DND-41 (cell line): ENCODE results near the gene RAB20.

Experiments used
- ATAC-seq: fragments of 200-7000 bp; cut with Tn5 transposase; 3 replicates; pipeline ENCODE4 v1.9.1; 2021; ENCODE audit warnings: low read depth; ENCODE audit not compliant: insufficient read depth
- DNase-seq: peaks from one replicate; pipeline ENCODE4 v3.0.0-alpha.2; 2020
- H2AFZ ChIP-seq: 2 replicates; pipeline ENCODE4 v1.6.0; 2012; ENCODE audit warnings: low read depth, low read length
- H3K27ac ChIP-seq: 2 replicates; pipeline ENCODE4 v1.5.1; 2012; ENCODE audit warnings: low read length, inconsistent platforms
- H3K27me3 ChIP-seq: fragments of 200-600 bp; sonication (generic); 2 replicates; pipeline ENCODE4 v1.6.0; 2012; ENCODE audit warnings: low read length, mild to moderate bottlenecking, inconsistent platforms; ENCODE audit not compliant: insufficient read depth, poor library complexity
- H3K36me3 ChIP-seq: 2 replicates; pipeline ENCODE4 v1.5.1; 2012; ENCODE audit warnings: low read length, inconsistent platforms; ENCODE audit not compliant: insufficient read depth
- H3K4me1 ChIP-seq: 2 replicates; pipeline ENCODE4 v1.5.1; 2012; ENCODE audit warnings: mild to moderate bottlenecking, low read length; ENCODE audit not compliant: insufficient read depth
- H3K4me2 ChIP-seq: 2 replicates; pipeline ENCODE4 v1.6.0; 2012; ENCODE audit warnings: mild to moderate bottlenecking, moderate library complexity, low read length, inconsistent platforms; ENCODE audit not compliant: insufficient read depth
- H3K4me3 ChIP-seq, 2 experiments: fragments of 200-600 bp in 1 of 2; shearing (Covaris generic) in 1 of 2; 2 replicates each; pipeline ENCODE4 v1.5.1; 2012 to 2016; ENCODE audit warnings: inconsistent platforms in 2 of 2, low read length in 2 of 2, mild to moderate bottlenecking in 2 of 2, low read depth in 1 of 2, moderate library complexity in 1 of 2
- H3K79me2 ChIP-seq: 2 replicates; pipeline ENCODE4 v1.6.0; 2012; ENCODE audit warnings: low read length, inconsistent platforms; ENCODE audit not compliant: insufficient read depth
- H3K9ac ChIP-seq: 2 replicates; pipeline ENCODE4 v1.6.0; 2012; ENCODE audit warnings: low read depth, mild to moderate bottlenecking, inconsistent platforms, low read length, moderate library complexity
- H3K9me3 ChIP-seq: 2 replicates; pipeline ENCODE4 v1.5.1; 2012; ENCODE audit warnings: low read length, moderate library complexity, mild to moderate bottlenecking, inconsistent platforms; ENCODE audit not compliant: insufficient read depth, severe bottlenecking
- H4K20me1 ChIP-seq: 2 replicates; pipeline ENCODE4 v1.6.0; 2012; ENCODE audit warnings: low read length; ENCODE audit not compliant: insufficient read depth
- CTCF ChIP-seq: IDR thresholded peaks from 2 replicates; pipeline ENCODE4 v1.5.1; 2012; ENCODE audit warnings: borderline replicate concordance, low read length, moderate library complexity, mild to moderate bottlenecking; ENCODE audit not compliant: poor library complexity, severe bottlenecking; ENCODE audit errors: extremely low read depth
- EZH2 ChIP-seq: IDR thresholded peaks from 3 replicates; pipeline ENCODE4 v1.6.1; 2012; ENCODE audit warnings: borderline replicate concordance, low read depth, mild to moderate bottlenecking, moderate library complexity, low read length, inconsistent platforms; ENCODE audit not compliant: severe bottlenecking

Gene RAB20

GRCh38 chr13:110503037-110503901 lies 58.3 kb downstream of the RAB20 start:
- no peak for ATAC-seq
- Histone ChIP-seq H4K20me1 (no peaks in the 10 kb centered on the region; the same call in none of the 2 replicates), H3K4me1 (no peaks in the 10 kb centered on the region), H3K9ac (no peak overlapping the region), H3K36me3 (no peaks in the 10 kb centered on the region), H2AFZ (no peak overlapping the region), H3K9me3 (no peaks in the 10 kb centered on the region), H3K27me3 (peaks cover 7% of the 10 kb centered on the region), H3K79me2 (no peaks in the 10 kb centered on the region), H3K27ac (no peak overlapping the region), H3K4me3 (no peak overlapping the region), H3K4me2 (no peak overlapping the region)
- TF ChIP-seq CTCF (no peak), EZH2 (no peak)
- no peak for DNase-seq

- H3K27me3 ChIP-seq: peaks cover 7% of the 10 kb centered on the region
- no peak overlapping the region for H2AFZ ChIP-seq
- H3K9me3 ChIP-seq: no peaks in the 10 kb centered on the region
- no peaks in the 10 kb centered on the region for H3K79me2 ChIP-seq
- no peaks in the 10 kb centered on the region; the same call in none of the 2 replicates for H4K20me1 ChIP-seq
- no peak for ATAC-seq
- DNase-seq: no peak
- no peak overlapping the region for H3K4me2 ChIP-seq
- H3K27ac ChIP-seq: no peak overlapping the region
- TF ChIP-seq CTCF (no peak), EZH2 (no peak)
- H3K4me1 ChIP-seq: no peaks in the 10 kb centered on the region
- H3K36me3 ChIP-seq: no peaks in the 10 kb centered on the region
- no peak overlapping the region for H3K4me3 ChIP-seq
- H3K9ac ChIP-seq: no peak overlapping the region
Observed at GRCh38 chr13:110501188-110501587, 60.3 kb downstream of the RAB20 start.

GRCh38 chr13:110500341-110500740 lies 61.2 kb downstream of the RAB20 start:
- H3K27ac ChIP-seq: no peak overlapping the region
- ATAC-seq (no peak), DNase-seq (no peak)
- no peak overlapping the region for H2AFZ ChIP-seq
- no peaks in the 10 kb centered on the region; the same call in none of the 2 replicates for H4K20me1 ChIP-seq
- H3K36me3 ChIP-seq: no peaks in the 10 kb centered on the region
- TF ChIP-seq CTCF (no peak), EZH2 (no peak)
- H3K4me3 ChIP-seq: no peak overlapping the region
- H3K4me2 ChIP-seq: no peak overlapping the region
- no peaks in the 10 kb centered on the region for H3K9me3 ChIP-seq
- peaks cover 7% of the 10 kb centered on the region for H3K27me3 ChIP-seq
- H3K9ac ChIP-seq: no peak overlapping the region
- H3K79me2 ChIP-seq: no peaks in the 10 kb centered on the region
- no peaks in the 10 kb centered on the region for H3K4me1 ChIP-seq
